Loucy (cell line): ENCODE results near the gene TNNI3.

Source experiments
- CTCF ChIP-seq: fragments of 200-600 bp; sonication (generic); conservative IDR thresholded peaks from 2 replicates; pipeline ENCODE4 v1.5.1; 2014; ENCODE audit warnings: mild to moderate bottlenecking, antibody characterized with exemption, low read length
- EZH2phosphoT487 ChIP-seq: fragments of 200-600 bp; IDR thresholded peaks from 2 replicates; pipeline ENCODE4 v1.6.1; 2018; ENCODE audit warnings: antibody characterized with exemption, mild to moderate bottlenecking, moderate library complexity, borderline replicate concordance

GRCh38 chr19:55145232-55145631 lies 12.3 kb downstream of the TNNI3 start:
- TF ChIP-seq CTCF (no peak), EZH2phosphoT487 (no peak)
